ENCODE data around the gene SFTPB. TPM values are rescaled to one million over a fixed set of nuclear protein-coding genes. Genes with fewer than 3 reads are reported as not detected.

The SFTPB gene
- total and polyA plus RNA-seq, 4 donors = not detected

GRCh38 chr2:85663594-85664565, 4.1 kb downstream of the SFTPB start:
- no peak for DNase-seq (ENCODE audit: low spot score)
- H3K27ac ChIP-seq (ENCODE audit: low read depth in 1 of 2, low read length in 2 of 2) = no peak overlapping the region
- WGBS = 96% methylated on average over 23 of the region's 23 CpGs
- no peaks in the 10 kb centered on the region for H3K36me3 ChIP-seq (ENCODE audit: control insufficient read depth in 4 of 4, insufficient read depth in 3 of 4, low read depth in 1 of 4, low read length in 3 of 4)
- TF ChIP-seq, protein P1, sequence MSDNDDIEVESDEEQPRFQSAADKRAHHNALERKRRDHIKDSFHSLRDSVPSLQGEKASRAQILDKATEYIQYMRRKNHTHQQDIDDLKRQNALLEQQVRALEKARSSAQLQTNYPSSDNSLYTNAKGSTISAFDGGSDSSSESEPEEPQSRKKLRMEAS (IDR thresholded peaks at IDR 0.05) = no peak
- no peak for TF ChIP-seq GABPA (IDR thresholded peaks at IDR 0.05 in 1 of 2, conservative IDR thresholded peaks at IDR 0.05 in 1 of 2)
- TF ChIP-seq SP1 (IDR thresholded peaks at IDR 0.05) = no peak
- TF ChIP-seq CTCF (IDR thresholded peaks at IDR 0.05; ENCODE audit: low read depth, low read length, missing input control) = no peak
- TF ChIP-seq, protein P2, sequence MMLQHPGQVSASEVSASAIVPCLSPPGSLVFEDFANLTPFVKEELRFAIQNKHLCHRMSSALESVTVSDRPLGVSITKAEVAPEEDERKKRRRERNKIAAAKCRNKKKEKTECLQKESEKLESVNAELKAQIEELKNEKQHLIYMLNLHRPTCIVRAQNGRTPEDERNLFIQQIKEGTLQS (IDR thresholded peaks at IDR 0.05) = no peak
- TF ChIP-seq HNF4G (IDR thresholded peaks at IDR 0.05) = no peak
- TF ChIP-seq YY1 (IDR thresholded peaks at IDR 0.05) = no peak
- TF ChIP-seq HNF4A (conservative IDR thresholded peaks at IDR 0.05) = no peak
- H3K27me3 ChIP-seq (ENCODE audit: control insufficient read depth in 4 of 4, insufficient read depth in 4 of 4, low read length in 3 of 4) = no peaks in the 10 kb centered on the region
- no peaks in the 10 kb centered on the region for H3K9me3 ChIP-seq (ENCODE audit: control insufficient read depth in 4 of 4, low read length in 3 of 4)
- H3K4me1 ChIP-seq (ENCODE audit: control insufficient read depth in 4 of 4, insufficient read depth in 4 of 4, low read length in 3 of 4) = no peaks in the 10 kb centered on the region
- no peak overlapping the region for H3K9ac ChIP-seq (ENCODE audit: low read depth in 1 of 2, low read length in 2 of 2)
- no peak overlapping the region for H3K4me3 ChIP-seq (ENCODE audit: low read depth in 1 of 3, low read length in 3 of 3)

- WGBS = 95% methylated on average over 10 of the region's 10 CpGs
- DNase-seq (ENCODE audit: low spot score) = no peak
- Histone ChIP-seq H3K27ac (ENCODE audit: low read depth in 1 of 2, low read length in 2 of 2) (no peak overlapping the region), H3K9me3 (ENCODE audit: control insufficient read depth in 4 of 4, low read length in 3 of 4) (no peaks in the 10 kb centered on the region), H3K36me3 (ENCODE audit: control insufficient read depth in 4 of 4, insufficient read depth in 3 of 4, low read depth in 1 of 4, low read length in 3 of 4) (no peaks in the 10 kb centered on the region), H3K4me3 (ENCODE audit: low read depth in 1 of 3, low read length in 3 of 3) (no peak overlapping the region), H3K27me3 (ENCODE audit: control insufficient read depth in 4 of 4, insufficient read depth in 4 of 4, low read length in 3 of 4) (no peaks in the 10 kb centered on the region), H3K4me1 (ENCODE audit: control insufficient read depth in 4 of 4, insufficient read depth in 4 of 4, low read length in 3 of 4) (no peaks in the 10 kb centered on the region), H3K9ac (ENCODE audit: low read depth in 1 of 2, low read length in 2 of 2) (no peak overlapping the region)
- TF ChIP-seq FOXA1 (IDR thresholded peaks at IDR 0.05) (no peak), EGR1 (IDR thresholded peaks at IDR 0.05; ENCODE audit: low read depth in 2 of 2) (no peak), YY1 (IDR thresholded peaks at IDR 0.05) (no peak), TAF1 (conservative IDR thresholded peaks at IDR 0.05) (no peak), JUND (IDR thresholded peaks at IDR 0.05) (no peak), NR2F2 (IDR thresholded peaks at IDR 0.05) (no peak), RXRA (IDR thresholded peaks at IDR 0.05) (no peak), FOXA2 (IDR thresholded peaks at IDR 0.05) (no peak)
These were observed 5.0 kb downstream of the SFTPB start for GRCh38 chr2:85662899-85663593.

Data from liver (tissue), 9 donors.